Gastroesophageal sphincter (tissue), 4 donors: ENCODE measurements around the gene ACTN4. TPM values are rescaled to one million over a fixed set of nuclear protein-coding genes. Genes with fewer than 3 reads are reported as not detected.

Experiments used
- ATAC-seq: fragments of 150-250 bp; one replicate; pipeline ENCODE4 v1.9.1; 2016; ENCODE audit warnings: mild to moderate bottlenecking, moderate library complexity
- H3K27ac ChIP-seq, 4 donors: fragments of 200-600 bp; sonication (generic) in 3 of 4; 1 replicate in 3 of 4; 2 replicates in 1 of 4; pipeline ENCODE4 v1.5.1; 2016 to 2019
- H3K27me3 ChIP-seq: fragments of 200-600 bp; sonication (generic); one replicate; pipeline ENCODE4 v1.5.1; 2019
- H3K36me3 ChIP-seq, 2 donors: fragments of 200-600 bp; sonication (generic); one replicate each; pipeline ENCODE4 v1.5.1; 2019; ENCODE audit warnings: control low read depth in 1 of 2
- H3K4me1 ChIP-seq, 3 donors: fragments of 200-600 bp; sonication (generic); 1 replicate in 2 of 3; 2 replicates in 1 of 3; pipeline ENCODE4 v1.5.1; 2016 to 2019; ENCODE audit warnings: control low read depth in 2 of 3
- H3K4me3 ChIP-seq, 2 donors: fragments of 200-600 bp; sonication (generic); one replicate each; pipeline ENCODE4 v1.5.1; 2019; ENCODE audit warnings: mild to moderate bottlenecking in 1 of 2, moderate library complexity in 1 of 2
- H3K9me3 ChIP-seq, 3 donors: fragments of 200-600 bp; sonication (generic); one replicate each; pipeline ENCODE4 v1.5.1; 2017 to 2019; ENCODE audit warnings: control low read depth in 2 of 3
- EP300 ChIP-seq: sonication (generic); formaldehyde crosslinking; IDR thresholded peaks from one replicate; pipeline ENCODE4 v1.6.1; 2017; ENCODE audit warnings: antibody characterized with exemption, mild to moderate bottlenecking
- POLR2A ChIP-seq, 2 donors: fragments of 450-650 bp; IDR thresholded peaks; one replicate each; pipeline ENCODE4 v1.6.1; 2017; ENCODE audit warnings: antibody characterized with exemption in 2 of 2, mild to moderate bottlenecking in 2 of 2, moderate library complexity in 1 of 2
- POLR2AphosphoS5 ChIP-seq: sonication (generic); formaldehyde crosslinking; IDR thresholded peaks from one replicate; pipeline ENCODE4 v1.6.1; 2017; ENCODE audit warnings: antibody characterized with exemption
- WGBS, 2 donors: methylation state at CpG; one replicate each; pipeline ENCODE4 v1.1.5; 2018; ENCODE audit warnings: low coverage in 1 of 2; 5-methylcytosine and 5-hydroxymethylcytosine counted together
- total RNA-seq, 4 donors: library from RNA; depleted of rRNA; stranded (reverse); fragments of >200 nt; gene quantifications; one replicate each; pipeline ENCODE4 v1.1.0, GENCODE V29; 2016
- TF ChIP-seq, protein P1 (sequence below), 4 experiments: fragments of 200-600 bp in 2 of 4; fragments of 450-650 bp in 2 of 4; sonication (generic) in 1 of 4; IDR thresholded peaks; one replicate each; pipeline ENCODE4 v1.5.1; 2017 to 2019; ENCODE audit warnings: antibody characterized with exemption in 4 of 4, mild to moderate bottlenecking in 2 of 4, moderate library complexity in 2 of 4

The ACTN4 gene
- total RNA-seq, 4 donors from 2014 or later: 337 to 938 (median 507) TPM

- H3K27ac ChIP-seq: peak overlapping the region; percentile 87 to 97 (median 94)
- ATAC-seq: peak; percentile 25
- no peaks in the 10 kb centered on the region for H3K27me3 ChIP-seq
- WGBS, 2 donors: 27 to 33% methylated on average over 10 to 12 of the region's 13 CpGs
- no peaks in the 10 kb centered on the region for H3K36me3 ChIP-seq
- H3K4me3 ChIP-seq: no peak overlapping the region
- TF ChIP-seq POLR2A (IDR thresholded peaks at IDR 0.05) (no peak), EP300 (no peak), POLR2AphosphoS5 (no peak)
- TF ChIP-seq, protein P1, sequence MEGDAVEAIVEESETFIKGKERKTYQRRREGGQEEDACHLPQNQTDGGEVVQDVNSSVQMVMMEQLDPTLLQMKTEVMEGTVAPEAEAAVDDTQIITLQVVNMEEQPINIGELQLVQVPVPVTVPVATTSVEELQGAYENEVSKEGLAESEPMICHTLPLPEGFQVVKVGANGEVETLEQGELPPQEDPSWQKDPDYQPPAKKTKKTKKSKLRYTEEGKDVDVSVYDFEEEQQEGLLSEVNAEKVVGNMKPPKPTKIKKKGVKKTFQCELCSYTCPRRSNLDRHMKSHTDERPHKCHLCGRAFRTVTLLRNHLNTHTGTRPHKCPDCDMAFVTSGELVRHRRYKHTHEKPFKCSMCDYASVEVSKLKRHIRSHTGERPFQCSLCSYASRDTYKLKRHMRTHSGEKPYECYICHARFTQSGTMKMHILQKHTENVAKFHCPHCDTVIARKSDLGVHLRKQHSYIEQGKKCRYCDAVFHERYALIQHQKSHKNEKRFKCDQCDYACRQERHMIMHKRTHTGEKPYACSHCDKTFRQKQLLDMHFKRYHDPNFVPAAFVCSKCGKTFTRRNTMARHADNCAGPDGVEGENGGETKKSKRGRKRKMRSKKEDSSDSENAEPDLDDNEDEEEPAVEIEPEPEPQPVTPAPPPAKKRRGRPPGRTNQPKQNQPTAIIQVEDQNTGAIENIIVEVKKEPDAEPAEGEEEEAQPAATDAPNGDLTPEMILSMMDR (IDR thresholded peaks at IDR 0.05): no peak
- peaks cover 15 to 96% (median 29%) of the 10 kb centered on the region in 3 donors for H3K4me1 ChIP-seq
- H3K9me3 ChIP-seq: no peaks in the 10 kb centered on the region
Observed at GRCh38 chr19:38676023-38676877, 28.8 kb downstream of the ACTN4 start.

DNA sequence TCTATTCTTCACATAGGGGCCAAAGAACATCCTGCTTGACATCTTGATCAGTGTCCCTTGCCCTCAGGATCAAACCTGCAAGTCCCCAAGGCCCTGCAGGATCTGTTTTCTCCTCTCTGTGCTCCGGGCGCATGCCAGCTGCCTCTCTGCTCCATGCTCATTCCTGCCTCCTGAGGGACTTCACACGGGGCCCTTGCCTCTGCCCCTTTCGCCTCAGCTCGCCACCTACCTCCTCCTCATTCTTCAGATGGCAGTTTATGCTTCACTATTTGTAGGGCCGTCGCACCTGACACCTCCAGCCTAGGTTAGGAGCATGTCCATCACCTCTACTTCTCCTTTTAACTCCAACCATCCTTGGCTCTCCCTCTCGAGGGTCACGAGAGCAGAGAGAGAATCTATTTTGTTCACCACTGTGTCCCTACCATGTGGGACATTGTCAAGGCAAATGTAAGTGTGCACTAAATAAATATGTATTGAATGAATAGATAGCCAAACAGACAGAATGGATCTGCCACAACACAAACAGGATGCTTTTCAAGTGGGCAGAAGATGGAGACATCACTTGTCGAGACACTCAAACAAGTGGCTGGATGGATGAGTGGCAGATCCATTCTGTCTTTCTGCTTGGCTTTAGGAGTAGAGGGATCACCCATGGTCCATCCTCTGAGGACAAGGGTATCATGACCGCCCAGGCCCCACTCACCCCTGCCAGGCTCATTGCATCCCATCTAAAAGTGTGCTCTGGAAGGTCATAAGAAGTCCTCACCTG is 29.6 kb downstream of the ACTN4 start:
- no peak for ATAC-seq
- peak overlapping the region; percentile 87 to 97 (median 94) for H3K27ac ChIP-seq
- H3K4me3 ChIP-seq: no peak overlapping the region
- H3K4me1 ChIP-seq: peaks cover 9 to 96% (median 29%) of the 10 kb centered on the region in 3 donors
- TF ChIP-seq, protein P1 (IDR thresholded peaks at IDR 0.05): no peak
- no peak for TF ChIP-seq POLR2A (IDR thresholded peaks at IDR 0.05)
- no peak for TF ChIP-seq EP300
- TF ChIP-seq POLR2AphosphoS5: no peak
- H3K36me3 ChIP-seq: no peaks in the 10 kb centered on the region
- H3K9me3 ChIP-seq: no peaks in the 10 kb centered on the region
- 70 to 72% methylated on average over 10 of the region's 11 CpGs for WGBS, 2 donors
- H3K27me3 ChIP-seq: no peaks in the 10 kb centered on the region

GRCh38 chr19:38678217-38678890 is 30.9 kb downstream of the ACTN4 start:
- WGBS, 2 donors: 70 to 79% methylated on average over 5 to 13 of the region's 15 CpGs
- TF ChIP-seq, protein P1 (IDR thresholded peaks at IDR 0.05): no peak
- TF ChIP-seq POLR2AphosphoS5 (no peak), POLR2A (IDR thresholded peaks at IDR 0.05) (no peak), EP300 (no peak)
- H3K27ac ChIP-seq: peak overlapping the region; percentile 3 to 97 (median 90)

DNA sequence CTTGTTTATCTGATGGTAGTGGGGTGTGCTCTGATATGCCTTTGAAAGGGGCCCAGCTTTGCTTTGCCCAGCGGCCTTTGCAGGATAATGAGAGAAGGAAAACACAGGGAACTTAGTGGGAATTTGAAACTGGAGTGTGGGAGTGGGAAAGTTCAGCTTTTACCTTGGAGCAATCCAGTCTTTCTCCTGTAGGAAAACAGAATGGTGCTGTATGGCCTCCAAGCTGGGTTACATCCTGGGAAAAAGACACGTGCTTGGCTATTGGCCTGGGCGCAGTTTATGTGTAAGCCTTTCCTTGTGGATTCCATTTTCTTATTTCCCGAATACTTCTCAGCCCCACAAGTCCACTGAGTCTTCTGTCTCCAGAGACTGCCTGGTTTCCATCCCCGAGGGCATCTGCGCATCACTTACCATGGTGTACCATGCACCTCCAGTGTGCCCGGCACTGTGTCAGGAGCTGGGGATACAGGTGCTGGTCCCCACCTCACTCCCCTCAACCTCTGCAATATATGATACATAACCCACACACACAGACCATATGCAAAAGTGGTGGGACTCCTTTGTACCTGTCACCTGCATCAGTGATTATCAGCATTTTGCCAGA is 31.5 kb downstream of the ACTN4 start:
- Histone ChIP-seq H3K27ac (peak overlapping the region; percentile 3 to 97 (median 90)), H3K9me3 (no peaks in the 10 kb centered on the region), H3K36me3 (no peaks in the 10 kb centered on the region), H3K4me3 (no peak overlapping the region), H3K4me1 (peaks cover 17 to 100% (median 47%) of the 10 kb centered on the region in 3 donors), H3K27me3 (no peaks in the 10 kb centered on the region)
- WGBS, 2 donors: 63 to 80% methylated on average over 2 to 7 of the region's 7 CpGs
- ATAC-seq: no peak
- no peak for TF ChIP-seq POLR2AphosphoS5

More at GRCh38 chr19:38678217-38678890, 30.9 kb downstream of the ACTN4 start:
- H3K9me3 ChIP-seq: no peaks in the 10 kb centered on the region
- no peaks in the 10 kb centered on the region for H3K27me3 ChIP-seq
- no peak for ATAC-seq
- H3K4me1 ChIP-seq: peaks cover 11 to 97% (median 40%) of the 10 kb centered on the region in 3 donors
- no peak overlapping the region for H3K4me3 ChIP-seq
- no peaks in the 10 kb centered on the region for H3K36me3 ChIP-seq

DNA sequence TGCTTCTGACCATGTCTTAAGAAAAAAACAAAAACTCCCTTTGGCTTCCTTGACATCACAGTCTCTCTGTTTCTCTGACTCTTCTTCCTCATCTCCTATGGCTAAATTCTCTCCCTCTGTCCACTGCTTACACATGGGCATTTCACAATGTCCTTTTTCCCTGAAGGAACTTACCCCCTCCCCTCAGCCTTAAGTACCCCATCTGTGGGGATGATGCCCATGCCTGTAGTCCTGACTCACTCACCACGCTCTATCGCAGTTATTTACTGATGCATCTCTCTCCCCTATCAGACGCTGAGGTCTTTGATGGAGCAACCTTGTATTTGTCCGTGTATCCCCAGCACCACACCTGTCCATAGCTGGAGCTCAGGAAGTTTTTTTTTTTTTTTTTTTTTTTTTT is 32.4 kb downstream of the ACTN4 start:
- Histone ChIP-seq H3K4me3 (no peak overlapping the region), H3K9me3 (no peaks in the 10 kb centered on the region), H3K27ac (peak overlapping the region in 3 of 4 donors; percentile 87 to 97 (median 92)), H3K27me3 (no peaks in the 10 kb centered on the region), H3K36me3 (no peaks in the 10 kb centered on the region), H3K4me1 (peaks cover 25 to 100% (median 55%) of the 10 kb centered on the region in 3 donors)
- 87 to 100% methylated on average over 1 to 3 of the region's 4 CpGs for WGBS, 2 donors
- ATAC-seq: no peak
- no peak for TF ChIP-seq POLR2AphosphoS5
- TF ChIP-seq EP300: no peak
- TF ChIP-seq, protein P1 (IDR thresholded peaks at IDR 0.05): no peak
